ENCODE measurements around the gene IFITM10.

Gene IFITM10

DNA sequence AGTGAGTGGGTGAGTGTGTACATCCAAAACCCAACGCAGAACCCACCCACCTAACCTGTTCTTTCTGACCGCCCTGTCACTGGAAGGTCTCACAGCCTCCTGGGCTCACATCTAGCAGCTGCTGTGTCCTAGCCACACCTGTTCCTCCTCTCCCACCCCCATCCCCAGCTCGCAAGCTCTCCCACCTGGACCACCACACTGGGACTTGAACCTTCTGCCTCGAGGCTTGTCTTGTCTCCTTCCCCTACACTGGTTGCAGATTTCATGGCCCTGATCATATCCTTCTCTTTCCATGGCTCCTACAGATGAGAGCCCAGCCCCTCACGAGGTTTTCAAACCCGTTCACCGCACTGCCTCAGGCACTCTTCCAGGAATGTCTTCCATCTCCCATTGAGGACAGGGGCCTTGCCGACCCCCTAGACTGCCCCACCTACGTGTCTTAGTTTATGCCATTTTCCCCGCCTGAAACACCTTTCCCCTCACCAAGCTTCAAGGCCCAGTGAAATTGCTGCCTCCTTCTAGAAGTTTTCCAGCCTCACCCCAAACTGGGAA lies 6.7 kb downstream of the IFITM10 start:
- no peaks in the 10 kb centered on the region for H4K20me1 ChIP-seq (ENCODE audit: low read depth, low read length)
- H3K9ac ChIP-seq (ENCODE audit: low read length) = no peak overlapping the region
- no peaks in the 10 kb centered on the region for H3F3A ChIP-seq (ENCODE audit: insufficient read depth)
- H3K9me2 ChIP-seq (replicated peaks; ENCODE audit: insufficient read depth, low read length) = no peaks in the 10 kb centered on the region
- no peaks in the 10 kb centered on the region for H3K36me3 ChIP-seq (ENCODE audit: low read length)
- no peak overlapping the region for H3K4me3 ChIP-seq (ENCODE audit: insufficient read depth, low read length, poor library complexity, severe bottlenecking)
- H3K4me2 ChIP-seq (ENCODE audit: low read depth, low read length, poor library complexity, severe bottlenecking) = no peak overlapping the region
- no peak overlapping the region for H3K27ac ChIP-seq (ENCODE audit: low read depth, low read length)
- no peaks in the 10 kb centered on the region for H3K9me3 ChIP-seq (ENCODE audit: insufficient read depth, low read length)
- no peaks in the 10 kb centered on the region for H3K79me2 ChIP-seq (ENCODE audit: insufficient read depth, low read length)
- H3K27me3 ChIP-seq (ENCODE audit: low read length) = no peaks in the 10 kb centered on the region
- no peak overlapping the region for H2AFZ ChIP-seq (ENCODE audit: low read depth, low read length, severe bottlenecking)
- TF ChIP-seq, protein P1, sequence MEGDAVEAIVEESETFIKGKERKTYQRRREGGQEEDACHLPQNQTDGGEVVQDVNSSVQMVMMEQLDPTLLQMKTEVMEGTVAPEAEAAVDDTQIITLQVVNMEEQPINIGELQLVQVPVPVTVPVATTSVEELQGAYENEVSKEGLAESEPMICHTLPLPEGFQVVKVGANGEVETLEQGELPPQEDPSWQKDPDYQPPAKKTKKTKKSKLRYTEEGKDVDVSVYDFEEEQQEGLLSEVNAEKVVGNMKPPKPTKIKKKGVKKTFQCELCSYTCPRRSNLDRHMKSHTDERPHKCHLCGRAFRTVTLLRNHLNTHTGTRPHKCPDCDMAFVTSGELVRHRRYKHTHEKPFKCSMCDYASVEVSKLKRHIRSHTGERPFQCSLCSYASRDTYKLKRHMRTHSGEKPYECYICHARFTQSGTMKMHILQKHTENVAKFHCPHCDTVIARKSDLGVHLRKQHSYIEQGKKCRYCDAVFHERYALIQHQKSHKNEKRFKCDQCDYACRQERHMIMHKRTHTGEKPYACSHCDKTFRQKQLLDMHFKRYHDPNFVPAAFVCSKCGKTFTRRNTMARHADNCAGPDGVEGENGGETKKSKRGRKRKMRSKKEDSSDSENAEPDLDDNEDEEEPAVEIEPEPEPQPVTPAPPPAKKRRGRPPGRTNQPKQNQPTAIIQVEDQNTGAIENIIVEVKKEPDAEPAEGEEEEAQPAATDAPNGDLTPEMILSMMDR (IDR thresholded peaks at IDR 0.05; ENCODE audit: insufficient read depth, low read length, poor library complexity, severe bottlenecking) = no peak
- TF ChIP-seq EZH2phosphoT487 (conservative IDR thresholded peaks at IDR 0.05; ENCODE audit: low read length) = no peak

DNA sequence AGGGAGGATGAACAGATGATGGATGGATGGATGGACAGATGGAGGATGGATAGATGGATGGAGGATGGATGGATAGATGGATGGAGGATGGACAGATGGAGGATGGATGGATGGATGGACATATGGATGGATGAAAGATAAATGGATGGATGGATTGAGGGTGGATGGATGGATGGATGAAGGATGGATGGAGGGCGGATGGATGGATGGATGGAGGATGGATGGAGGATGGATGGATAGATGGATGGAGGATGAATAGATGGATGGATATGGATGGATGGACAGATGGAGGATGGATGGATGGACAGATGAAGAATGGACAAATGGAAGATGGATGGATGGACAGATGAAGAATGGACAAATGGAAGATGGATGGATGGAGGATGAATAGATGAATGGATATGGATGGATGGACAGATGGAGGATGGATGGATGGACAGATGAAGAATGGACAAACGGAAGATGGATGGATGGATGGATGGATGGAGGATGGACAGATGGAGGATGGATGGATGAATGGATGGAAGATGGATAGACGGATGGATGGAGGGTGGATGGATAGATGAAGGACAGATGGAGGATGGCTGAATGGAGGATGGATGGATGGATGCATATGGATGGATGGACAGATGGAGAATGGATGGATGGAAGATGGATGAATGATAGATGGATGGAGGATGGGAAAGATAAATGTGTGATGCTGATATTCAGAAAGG lies 7.4 kb downstream of the IFITM10 start:
- H3K36me3 ChIP-seq (ENCODE audit: low read length) = no peaks in the 10 kb centered on the region
- H4K20me1 ChIP-seq (ENCODE audit: low read depth, low read length) = no peaks in the 10 kb centered on the region
- TF ChIP-seq EZH2phosphoT487 (conservative IDR thresholded peaks at IDR 0.05; ENCODE audit: low read length) = no peak
- TF ChIP-seq, protein P1 (IDR thresholded peaks at IDR 0.05; ENCODE audit: insufficient read depth, low read length, poor library complexity, severe bottlenecking) = no peak
- H3K27ac ChIP-seq (ENCODE audit: low read depth, low read length) = no peak overlapping the region
- no peak overlapping the region for H3K9ac ChIP-seq (ENCODE audit: low read length)
- H3K79me2 ChIP-seq (ENCODE audit: insufficient read depth, low read length) = no peaks in the 10 kb centered on the region
- no peaks in the 10 kb centered on the region for H3F3A ChIP-seq (ENCODE audit: insufficient read depth)
- H3K9me2 ChIP-seq (replicated peaks; ENCODE audit: insufficient read depth, low read length) = no peaks in the 10 kb centered on the region
- no peaks in the 10 kb centered on the region for H3K9me3 ChIP-seq (ENCODE audit: insufficient read depth, low read length)
- no peak overlapping the region for H2AFZ ChIP-seq (ENCODE audit: low read depth, low read length, severe bottlenecking)
- no peak overlapping the region for H3K4me3 ChIP-seq (ENCODE audit: insufficient read depth, low read length, poor library complexity, severe bottlenecking)
- no peak overlapping the region for H3K4me2 ChIP-seq (ENCODE audit: low read depth, low read length, poor library complexity, severe bottlenecking)
- H3K27me3 ChIP-seq (ENCODE audit: low read length) = no peaks in the 10 kb centered on the region

DNA sequence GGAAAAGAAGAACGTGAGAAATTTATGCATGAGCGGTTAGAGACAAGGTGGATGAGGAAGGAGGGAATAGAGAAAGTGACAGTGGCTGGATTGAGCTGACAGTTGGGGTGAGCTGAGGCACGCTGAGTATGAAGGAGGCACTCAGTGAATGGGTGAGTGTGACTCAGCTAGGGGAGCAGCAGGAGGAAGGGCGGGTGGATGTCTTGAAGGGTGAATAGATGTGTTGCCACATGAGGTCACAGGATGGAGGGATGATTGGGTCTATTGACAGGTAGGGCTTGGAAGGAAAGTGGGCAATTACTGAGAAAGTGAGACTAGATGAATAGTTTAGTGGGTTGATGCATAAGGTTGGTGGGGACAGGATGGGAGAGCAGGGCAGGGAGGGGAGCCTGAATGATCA lies 8.0 kb downstream of the IFITM10 start:
- peaks cover 5% of the 10 kb centered on the region; the same call in 1 of the 2 replicates for H3K9me3 ChIP-seq (ENCODE audit: insufficient read depth, low read length)
- no peak overlapping the region for H3K4me3 ChIP-seq (ENCODE audit: insufficient read depth, low read length, poor library complexity, severe bottlenecking)
- no peaks in the 10 kb centered on the region for H3K36me3 ChIP-seq (ENCODE audit: low read length)
- no peaks in the 10 kb centered on the region for H4K20me1 ChIP-seq (ENCODE audit: low read depth, low read length)
- no peak overlapping the region for H3K27ac ChIP-seq (ENCODE audit: low read depth, low read length)
- TF ChIP-seq EZH2phosphoT487 (conservative IDR thresholded peaks at IDR 0.05; ENCODE audit: low read length) = no peak
- TF ChIP-seq, protein P1 (IDR thresholded peaks at IDR 0.05; ENCODE audit: insufficient read depth, low read length, poor library complexity, severe bottlenecking) = no peak
- H2AFZ ChIP-seq (ENCODE audit: low read depth, low read length, severe bottlenecking) = no peak overlapping the region
- no peaks in the 10 kb centered on the region for H3K79me2 ChIP-seq (ENCODE audit: insufficient read depth, low read length)
- no peak overlapping the region for H3K4me2 ChIP-seq (ENCODE audit: low read depth, low read length, poor library complexity, severe bottlenecking)
- no peak overlapping the region for H3K9ac ChIP-seq (ENCODE audit: low read length)
- no peaks in the 10 kb centered on the region for H3F3A ChIP-seq (ENCODE audit: insufficient read depth)
- no peaks in the 10 kb centered on the region for H3K9me2 ChIP-seq (replicated peaks; ENCODE audit: insufficient read depth, low read length)
- H3K27me3 ChIP-seq (ENCODE audit: low read length) = no peaks in the 10 kb centered on the region
